ENCODE measurements around the gene H6PD. TPM values are rescaled to one million over a fixed set of nuclear protein-coding genes. Genes with fewer than 3 reads are reported as not detected.

The H6PD gene
- total RNA-seq, 1 donor from 2014 or later, result 43.7 TPM

DNA sequence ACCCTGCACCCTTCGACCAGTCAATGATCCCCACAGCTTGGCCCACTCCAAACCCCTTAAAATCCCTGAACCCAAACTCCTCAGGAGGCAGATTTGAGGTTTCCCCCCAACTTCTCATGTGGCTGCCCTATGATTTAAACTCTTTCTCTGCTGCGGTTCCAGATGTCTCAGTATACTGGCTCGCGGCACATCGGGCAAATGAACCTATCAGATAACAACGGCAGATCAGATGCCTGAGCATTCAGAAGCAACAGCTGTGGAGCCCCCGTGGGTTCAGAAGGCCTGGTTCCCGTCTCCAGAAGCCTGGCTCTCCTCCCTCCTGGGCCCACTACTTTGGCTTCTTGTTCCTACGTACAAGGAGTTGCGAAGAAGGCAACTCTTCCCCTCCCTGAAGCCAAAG is 43.3 kb upstream of the H6PD start:
- DNase-seq, result no peak

GRCh38 chr1:9192578-9193232 is 41.9 kb upstream of the H6PD start:
- H3K4me1 ChIP-seq, result peaks cover 11% of the 10 kb centered on the region
- no peak for DNase-seq
- no peak overlapping the region for H3K27ac ChIP-seq
- no peak for TF ChIP-seq CTCF (IDR thresholded peaks at IDR 0.05)
- no peaks in the 10 kb centered on the region for H3K36me3 ChIP-seq
- intact Hi-C loops (cut with DNase I), result loop anchor here (10.0 kb wide), 1 partner anchor 48 kb away; no protein-coding TSS in a partner anchor
- H3K9me3 ChIP-seq, result no peaks in the 10 kb centered on the region
- peaks cover 4% of the 10 kb centered on the region for H3K27me3 ChIP-seq
- no peak for ATAC-seq
- H3K4me3 ChIP-seq, result no peak overlapping the region

More for the DNA sequence above, 43.3 kb upstream of the H6PD start:
- no peaks in the 10 kb centered on the region for H3K36me3 ChIP-seq
- H3K27ac ChIP-seq, result no peak overlapping the region
- no peak for TF ChIP-seq CTCF (IDR thresholded peaks at IDR 0.05)
- H3K9me3 ChIP-seq, result no peaks in the 10 kb centered on the region
- intact Hi-C loops (cut with DNase I), result loop anchor here (10.0 kb wide), 1 partner anchor 46 kb away; no protein-coding TSS in a partner anchor
- no peak overlapping the region for H3K4me3 ChIP-seq
- H3K27me3 ChIP-seq, result no peaks in the 10 kb centered on the region
- no peak for ATAC-seq
- peaks cover 4% of the 10 kb centered on the region for H3K4me1 ChIP-seq

DNA sequence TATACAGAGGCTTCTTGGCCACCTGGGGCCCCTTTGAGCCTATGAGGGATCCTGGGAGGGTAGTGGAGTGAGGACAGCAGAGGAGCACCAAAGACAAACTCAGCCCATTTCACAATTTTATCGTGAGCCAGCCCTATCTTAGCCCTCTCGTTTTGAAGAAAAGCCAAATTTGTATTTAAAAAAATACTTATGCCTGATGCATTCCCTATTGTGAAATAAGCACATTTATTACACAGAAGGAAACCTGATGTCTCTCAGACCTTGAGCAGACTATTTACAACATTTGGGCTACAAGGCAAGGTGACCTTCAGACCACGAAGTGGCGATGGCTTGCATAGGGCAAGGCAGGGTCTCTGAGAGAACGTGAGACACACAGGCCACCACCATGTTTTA is 41.3 kb upstream of the H6PD start:
- ATAC-seq, result no peak
- TF ChIP-seq CTCF (IDR thresholded peaks at IDR 0.05), result no peak
- Histone ChIP-seq H3K4me1 (peaks cover 15% of the 10 kb centered on the region), H3K36me3 (no peaks in the 10 kb centered on the region), H3K9me3 (no peaks in the 10 kb centered on the region), H3K4me3 (no peak overlapping the region), H3K27ac (no peak overlapping the region), H3K27me3 (peaks cover 9% of the 10 kb centered on the region)
- intact Hi-C loops (cut with DNase I), result loop anchor here (10.0 kb wide), 1 partner anchor 48 kb away; no protein-coding TSS in a partner anchor
- DNase-seq, result no peak

DNA sequence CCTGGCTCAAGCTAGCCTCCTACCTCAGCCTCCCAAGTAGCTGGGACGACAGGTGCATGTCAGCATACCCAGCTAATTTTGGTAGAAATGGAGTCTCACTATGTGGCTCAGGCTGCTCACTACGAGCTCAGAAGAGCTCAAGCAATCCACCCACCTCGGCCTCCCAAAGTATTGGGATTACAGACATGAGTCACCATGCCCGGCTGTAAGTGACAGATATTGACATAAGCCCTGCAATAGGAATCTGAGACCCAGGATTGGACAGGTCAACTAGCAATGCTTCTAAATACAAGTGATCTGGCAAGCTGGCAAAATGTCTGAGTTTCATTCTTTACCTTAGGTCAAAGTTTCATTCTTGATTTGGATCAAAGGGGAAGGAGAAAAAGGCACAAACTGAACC is 40.5 kb upstream of the H6PD start:
- Histone ChIP-seq H3K4me3 (no peak overlapping the region), H3K27me3 (peaks cover 14% of the 10 kb centered on the region), H3K9me3 (no peaks in the 10 kb centered on the region), H3K36me3 (no peaks in the 10 kb centered on the region), H3K4me1 (peaks cover 19% of the 10 kb centered on the region), H3K27ac (no peak overlapping the region)
- intact Hi-C loops (cut with DNase I), result loop anchor here (10.0 kb wide), 1 partner anchor 49 kb away; no protein-coding TSS in a partner anchor
- DNase-seq (no peak), ATAC-seq (peak; percentile 49)
- TF ChIP-seq CTCF (IDR thresholded peaks at IDR 0.05), result no peak

DNA sequence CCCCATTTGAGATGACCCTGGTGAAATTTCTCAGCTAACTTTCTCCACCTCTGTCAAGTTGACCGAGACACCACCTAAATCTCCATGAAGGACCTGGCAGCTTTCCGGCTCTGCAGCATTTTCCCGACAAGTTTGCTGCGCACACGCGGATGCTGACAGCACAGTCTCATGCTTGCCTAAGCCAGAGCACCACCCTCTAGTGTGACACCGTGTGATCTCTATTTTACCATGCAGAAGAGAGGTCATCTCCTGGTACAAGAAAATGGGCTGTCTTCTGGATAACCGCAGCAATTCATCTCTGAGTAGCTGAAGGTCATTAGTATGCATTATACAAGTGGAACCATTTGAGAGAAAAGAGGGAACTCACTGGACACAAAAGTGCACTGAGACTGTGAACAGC is 38.9 kb upstream of the H6PD start:
- no peak for TF ChIP-seq CTCF (IDR thresholded peaks at IDR 0.05)
- peaks cover 19% of the 10 kb centered on the region for H3K4me1 ChIP-seq
- H3K4me3 ChIP-seq, result no peak overlapping the region
- no peak for ATAC-seq
- DNase-seq, result no peak
- H3K9me3 ChIP-seq, result no peaks in the 10 kb centered on the region
- H3K36me3 ChIP-seq, result no peaks in the 10 kb centered on the region
- intact Hi-C loops (cut with DNase I), result loop anchor here (5.0 to 10.0 kb wide), 2 partner anchors 51 to 88 kb away; no protein-coding TSS in a partner anchor
- peaks cover 29% of the 10 kb centered on the region for H3K27me3 ChIP-seq
- peak overlapping the region; percentile 13 for H3K27ac ChIP-seq

Measured in upper lobe of right lung (tissue), 1 donor.